NCI-H1092 treated with DMSO at 0.1 percent for 48 hours (cell line): Measurements from ENCODE around the gene HIPK1.

Experiments
- DNase-seq: peaks from one replicate; lab custom pipeline; 2025; lab: John Stamatoyannopoulos, UW

The HIPK1 gene

DNA sequence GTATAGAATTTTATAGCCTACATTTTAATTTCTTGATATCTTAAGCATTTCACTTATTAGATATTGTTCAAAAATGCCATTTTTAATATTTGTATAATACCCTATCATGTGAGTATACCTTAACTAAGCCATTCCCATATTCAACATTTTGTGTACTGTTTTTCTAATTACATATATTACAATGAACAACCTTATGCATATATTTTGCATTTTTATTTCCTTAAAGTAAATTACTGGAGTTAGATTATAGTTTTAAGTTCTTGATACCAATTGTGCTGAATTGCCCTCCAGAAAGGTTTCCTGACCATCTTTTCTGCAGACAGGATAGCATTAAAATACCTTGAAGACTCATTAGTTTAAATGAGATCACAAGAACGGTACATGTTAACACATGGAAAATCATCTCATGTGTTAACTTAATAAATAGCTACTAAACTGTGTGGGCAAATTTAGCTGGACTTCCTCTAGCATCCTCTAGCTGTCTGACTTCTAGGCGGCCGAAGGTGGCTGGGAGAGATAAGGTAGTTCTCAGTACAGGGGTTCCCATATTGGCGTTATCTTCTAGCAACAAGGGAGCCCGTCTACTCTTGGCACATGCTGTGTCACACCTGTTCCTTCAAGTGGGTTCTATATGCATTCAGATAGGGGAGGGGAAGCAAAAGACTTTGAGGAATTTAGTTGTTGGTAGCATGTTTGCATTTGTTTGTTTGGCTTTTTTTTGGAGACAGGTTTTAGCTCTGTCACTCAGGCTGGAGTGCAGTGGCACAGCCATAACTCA is 15.0 kb upstream of the HIPK1 start:
- no peak for DNase-seq

DNA sequence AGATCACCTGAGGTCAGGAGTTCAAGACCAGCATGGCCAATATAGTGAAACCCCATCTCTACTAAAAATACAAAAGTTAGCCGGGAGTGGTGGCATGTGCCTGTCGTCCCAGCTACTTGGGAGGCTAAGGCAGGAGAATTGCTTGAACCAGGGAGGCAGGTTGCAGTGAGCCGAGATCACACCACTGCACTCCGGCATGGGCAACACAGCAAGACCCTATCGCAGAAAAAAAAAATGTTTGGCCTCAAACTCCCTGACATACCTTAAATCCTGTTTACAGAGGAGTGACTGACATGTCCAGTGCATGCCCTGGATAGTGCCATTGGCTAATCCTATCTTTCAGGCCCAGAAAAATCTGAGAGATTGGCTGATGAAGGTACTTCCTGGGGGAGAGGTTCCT is 12.2 kb upstream of the HIPK1 start:
- DNase-seq: no peak

DNA sequence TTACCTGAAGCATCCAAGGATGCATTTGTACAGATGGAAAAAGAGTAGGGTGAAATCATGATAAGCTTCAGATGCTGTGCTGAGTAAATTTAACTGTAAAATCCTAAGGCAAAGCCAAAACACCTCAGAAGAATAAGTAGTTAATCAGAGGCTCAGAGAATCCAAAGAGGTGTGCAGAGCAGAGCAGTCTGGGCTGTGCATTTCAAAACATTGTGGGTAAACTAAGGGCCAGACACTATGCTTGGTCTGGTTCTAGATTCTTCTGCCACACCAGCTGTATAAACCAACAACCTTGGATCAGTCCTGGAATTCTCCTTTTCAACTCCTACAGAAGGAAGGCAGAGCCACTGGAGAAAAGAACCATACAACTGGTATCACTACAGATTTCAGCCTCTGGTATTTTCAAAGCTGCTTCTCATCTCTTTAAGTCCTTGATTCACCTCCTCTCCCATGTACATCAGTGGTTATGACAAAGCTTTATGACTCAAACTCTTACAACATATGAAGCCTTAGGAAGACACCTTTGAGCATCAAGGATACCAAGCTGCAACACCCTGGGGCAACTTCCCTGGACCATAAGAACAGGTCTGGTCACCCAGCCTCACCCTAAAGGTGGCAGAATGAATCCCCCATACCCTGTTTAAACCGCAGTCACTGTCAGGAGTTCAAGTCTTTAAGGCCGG is 11.6 kb upstream of the HIPK1 start:
- DNase-seq: no peak

DNA sequence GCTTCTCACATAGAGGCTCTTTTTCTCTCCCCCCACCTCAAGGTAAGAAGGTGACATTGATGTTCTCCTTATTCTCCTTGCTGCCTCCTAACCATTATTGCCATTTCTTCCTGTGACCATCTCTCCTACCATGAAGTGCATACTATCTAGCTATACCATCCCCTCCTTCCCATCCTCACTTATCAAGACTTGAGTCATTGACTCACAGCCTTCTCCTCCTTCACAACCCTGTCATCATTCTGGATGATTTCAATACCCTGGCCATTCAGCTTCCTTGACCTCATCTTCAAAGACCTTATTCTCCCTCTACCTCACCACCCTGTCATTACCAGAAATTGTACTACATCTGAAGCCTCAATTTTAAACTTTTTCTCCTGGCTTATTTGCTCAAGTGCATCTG is 10.9 kb upstream of the HIPK1 start:
- no peak for DNase-seq

DNA sequence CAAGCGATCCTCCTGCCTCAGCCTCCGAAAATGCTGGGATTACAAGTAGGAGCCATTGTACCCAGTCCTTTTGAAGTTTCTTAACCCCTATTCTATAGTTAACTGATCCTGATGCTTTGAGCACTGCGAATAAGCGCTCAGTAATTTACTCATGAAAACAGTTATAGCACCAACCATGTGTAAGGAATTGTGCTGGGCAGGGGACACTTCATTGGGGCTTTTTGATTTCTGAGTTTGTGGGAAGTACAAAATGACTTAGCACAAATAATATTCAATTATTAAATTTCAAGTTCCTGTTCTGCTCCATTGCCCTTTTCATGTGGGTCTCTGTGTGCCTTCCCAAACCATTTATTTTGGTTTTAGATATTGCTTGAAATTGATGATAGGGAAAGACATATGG is 6.2 kb upstream of the HIPK1 start:
- DNase-seq: no peak

DNA sequence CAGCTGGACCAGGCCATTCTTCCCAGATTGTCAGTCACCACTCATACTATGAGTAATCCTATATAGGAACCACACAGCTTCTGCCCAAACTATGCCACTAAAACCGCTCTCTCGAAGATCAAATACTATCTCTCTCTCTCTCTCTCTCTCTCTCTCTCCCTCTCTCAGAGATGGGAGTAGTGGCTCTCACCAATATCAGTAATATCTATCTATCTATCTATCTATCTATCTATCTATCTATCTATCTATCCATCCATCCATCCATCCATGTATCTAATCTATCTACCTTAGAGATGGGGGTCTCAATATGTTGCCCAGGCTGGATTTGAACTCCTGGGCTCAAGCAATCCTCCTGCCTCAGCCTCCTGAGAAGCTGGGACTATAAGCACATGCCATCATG is 4.7 kb upstream of the HIPK1 start:
- DNase-seq: no peak

DNA sequence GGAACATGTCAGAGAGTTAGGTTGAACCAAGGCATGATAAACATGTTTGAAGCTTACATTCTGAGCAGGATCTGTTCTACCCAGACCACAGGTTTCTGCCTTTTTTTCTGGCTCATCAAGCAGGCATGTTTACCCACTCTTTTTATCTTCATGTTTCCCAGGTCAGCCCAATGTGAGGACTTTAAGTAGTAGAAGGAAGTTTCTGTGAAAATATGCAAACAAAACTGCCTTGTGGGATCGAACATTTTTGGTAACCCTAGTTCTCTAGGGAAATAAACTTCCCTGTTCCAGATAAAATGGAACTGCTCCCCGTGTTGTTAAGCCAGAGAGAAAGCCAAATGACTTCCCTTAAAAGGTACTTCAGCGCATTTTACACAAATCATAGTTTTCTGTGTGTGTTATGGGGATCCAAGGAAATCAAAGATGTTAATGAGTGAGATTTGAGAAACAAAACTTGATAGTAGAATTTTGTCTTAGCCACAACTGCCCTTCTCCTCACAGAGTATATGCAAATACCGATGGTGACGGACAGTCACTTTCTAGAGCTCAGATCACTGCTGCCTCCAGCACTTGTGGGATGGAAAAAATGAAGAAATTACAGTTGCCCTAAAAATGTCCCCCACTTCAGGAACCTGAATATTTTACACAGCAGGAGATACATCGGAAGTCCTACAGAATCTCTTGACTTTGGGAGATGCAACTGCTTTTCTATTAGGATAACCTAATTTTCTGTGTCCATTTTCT is 765 bp upstream of the HIPK1 start:
- no peak for DNase-seq

DNA sequence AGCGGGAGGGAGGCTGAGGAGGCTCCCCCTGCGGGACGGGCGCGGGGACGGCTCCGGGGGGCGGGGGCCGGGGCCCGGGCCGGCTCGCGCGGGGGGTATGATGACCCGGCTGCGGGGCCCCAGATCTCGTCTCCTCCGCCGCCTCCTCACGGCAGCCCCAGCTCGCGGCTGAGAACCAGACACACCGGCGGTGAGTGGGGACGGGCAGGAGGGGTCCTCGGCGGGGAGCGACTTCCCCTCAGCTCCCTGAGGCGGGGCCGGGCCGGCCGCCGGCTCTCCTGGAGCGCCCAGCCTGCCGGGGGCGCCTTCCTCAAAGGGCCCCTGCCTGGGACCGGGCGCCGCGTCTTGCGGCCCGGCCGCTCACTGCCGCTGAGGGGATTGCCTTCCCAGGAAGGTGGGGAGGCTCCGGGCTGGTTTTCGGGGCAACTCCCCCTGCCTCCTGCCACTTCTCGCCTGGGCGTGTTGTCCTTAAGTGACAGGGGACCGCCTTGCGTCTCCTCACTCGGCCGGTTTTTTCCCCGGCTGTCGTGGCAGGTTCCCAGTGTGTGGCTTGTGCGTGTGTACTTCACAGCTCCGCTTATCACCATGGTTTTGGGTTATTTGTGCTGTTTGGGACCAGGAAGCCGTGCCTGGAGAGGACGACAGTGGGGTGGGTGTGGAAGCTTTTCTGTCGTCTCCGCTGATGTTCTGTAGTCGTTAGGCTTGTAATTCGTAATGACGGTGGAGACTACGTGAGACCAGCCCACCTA is 800 bp downstream of the HIPK1 start:
- DNase-seq: no peak

DNA sequence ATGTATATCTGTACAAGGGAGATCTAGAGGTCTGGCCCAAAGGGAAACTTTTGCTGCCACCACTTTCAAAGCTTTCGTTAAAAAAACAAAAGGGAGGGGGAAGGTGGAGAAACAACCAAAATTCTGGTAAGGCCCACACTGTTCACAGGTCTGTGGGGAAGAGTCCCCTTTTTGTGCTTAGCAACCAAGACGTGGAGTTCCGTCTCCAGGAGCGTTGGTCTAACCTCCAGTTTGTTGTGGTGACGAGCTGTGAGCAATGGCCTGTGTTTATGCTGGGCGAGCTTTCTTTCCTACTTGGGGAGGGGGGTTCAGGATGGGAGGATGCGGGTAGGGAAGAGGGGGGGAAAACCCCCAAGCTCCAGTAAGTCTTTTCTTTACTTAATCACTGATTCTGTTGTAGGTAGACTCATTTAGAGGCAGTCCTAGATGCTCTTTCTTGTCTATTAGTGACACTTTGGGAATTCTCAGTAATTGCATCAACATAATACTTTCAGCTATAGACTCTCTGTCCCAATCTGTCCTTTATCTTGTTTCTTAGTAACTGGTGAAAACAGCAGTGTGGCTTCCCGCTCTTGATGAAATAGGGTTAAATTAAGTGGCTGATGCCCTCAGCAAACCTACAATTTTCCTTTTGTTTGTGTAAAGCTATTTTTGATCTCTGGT is 1.5 kb downstream of the HIPK1 start:
- DNase-seq: no peak

DNA sequence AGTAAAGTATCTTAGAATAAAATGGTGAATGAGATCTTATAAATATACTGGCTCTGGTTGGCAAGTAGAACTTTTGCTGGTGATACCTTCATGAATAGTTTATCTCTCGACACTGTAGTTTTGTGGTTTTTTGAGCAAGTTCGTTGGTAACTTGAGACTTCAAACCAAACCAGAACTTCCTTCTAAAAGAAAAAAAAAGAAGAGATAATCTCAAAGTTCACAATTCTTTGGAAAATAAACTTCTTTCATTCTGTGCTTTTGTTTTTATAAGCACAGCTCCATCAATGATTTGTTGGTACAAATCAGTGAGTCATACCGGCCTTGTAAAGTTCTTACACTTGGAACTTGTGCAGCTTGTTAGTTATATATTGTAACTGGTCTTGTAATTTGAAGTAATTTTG is 2.3 kb downstream of the HIPK1 start:
- no peak for DNase-seq

DNA sequence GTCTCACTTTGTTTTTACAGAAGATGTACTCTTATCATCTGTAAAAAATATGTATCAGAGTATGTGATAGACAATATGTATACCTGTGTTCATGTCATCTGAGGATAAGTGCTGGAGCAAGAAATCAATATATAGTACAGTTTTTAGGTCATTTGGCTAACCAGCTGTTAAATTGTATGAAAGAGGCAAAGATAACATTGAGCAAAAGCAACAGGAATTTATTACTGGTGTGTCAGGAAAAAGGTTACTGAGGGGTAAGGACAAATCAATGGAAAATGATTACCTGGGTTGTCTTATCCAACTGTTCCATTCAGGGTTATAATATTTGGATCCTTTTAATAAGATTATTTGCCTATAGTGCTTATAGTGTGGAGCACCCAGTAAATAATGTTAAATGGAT is 4.9 kb downstream of the HIPK1 start:
- no peak for DNase-seq

DNA sequence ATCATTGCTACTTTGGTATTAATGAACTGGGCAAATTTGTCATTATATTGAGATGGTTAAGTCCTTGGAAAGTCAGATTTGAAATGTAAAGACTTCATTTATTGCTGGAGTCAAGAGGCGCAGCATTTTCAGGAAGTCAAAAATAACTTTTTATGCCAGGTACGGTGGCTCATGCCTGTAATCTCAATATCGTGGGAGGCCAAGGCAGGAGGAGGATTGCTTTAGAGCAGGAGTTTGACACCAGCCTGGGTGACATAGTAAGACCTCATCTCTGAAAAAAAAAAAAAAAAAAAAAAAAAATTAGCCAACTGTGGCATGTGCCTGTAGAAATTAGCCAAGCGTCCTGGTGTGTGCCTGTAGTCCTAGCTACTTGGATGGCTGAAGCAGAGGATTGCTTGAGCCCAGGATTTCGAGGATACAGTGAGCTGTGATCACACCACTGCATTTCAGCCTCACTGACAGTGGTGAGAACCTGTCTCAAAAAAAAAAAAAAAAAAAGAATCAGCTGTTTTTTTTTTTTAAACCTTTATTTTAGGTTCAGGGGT is 5.5 kb downstream of the HIPK1 start:
- no peak for DNase-seq

DNA sequence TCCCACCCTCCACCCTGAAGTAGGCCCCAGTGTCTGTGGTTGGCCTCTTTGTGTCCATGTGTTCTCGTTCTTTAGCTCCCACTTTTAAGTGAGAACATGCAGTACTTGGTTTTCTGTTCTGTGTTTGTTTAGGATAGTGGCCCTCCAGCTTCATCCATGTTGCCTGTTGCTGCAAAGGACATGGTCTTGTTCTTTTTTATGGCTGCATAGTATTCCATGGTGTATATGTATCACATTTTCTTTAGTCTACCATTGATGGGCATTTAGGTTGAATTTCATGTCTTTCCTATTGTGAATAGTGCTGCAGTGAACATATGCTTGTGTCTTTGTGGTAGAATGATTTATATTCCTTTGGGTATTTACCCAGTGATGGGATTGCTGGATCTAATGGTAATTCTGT is 6.1 kb downstream of the HIPK1 start:
- no peak for DNase-seq

DNA sequence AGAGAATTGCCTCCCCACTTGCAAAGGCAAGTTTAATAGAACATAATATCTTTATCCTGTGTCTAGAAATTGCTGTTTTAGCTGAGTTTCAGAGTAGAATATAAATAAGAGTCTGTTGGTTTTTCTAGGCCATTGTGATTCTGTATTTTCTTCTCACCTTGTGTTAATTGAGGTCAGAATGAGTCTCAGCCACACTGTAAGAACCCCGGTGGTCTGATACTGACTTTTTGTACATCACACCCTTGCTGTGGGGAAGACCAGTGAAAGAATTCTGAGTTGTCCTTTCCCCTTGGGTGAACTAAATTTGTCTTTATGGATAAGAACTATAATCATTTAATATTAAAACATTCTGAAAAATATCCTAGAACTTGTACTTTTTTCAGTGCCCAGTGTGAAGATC is 6.8 kb downstream of the HIPK1 start:
- DNase-seq: no peak

DNA sequence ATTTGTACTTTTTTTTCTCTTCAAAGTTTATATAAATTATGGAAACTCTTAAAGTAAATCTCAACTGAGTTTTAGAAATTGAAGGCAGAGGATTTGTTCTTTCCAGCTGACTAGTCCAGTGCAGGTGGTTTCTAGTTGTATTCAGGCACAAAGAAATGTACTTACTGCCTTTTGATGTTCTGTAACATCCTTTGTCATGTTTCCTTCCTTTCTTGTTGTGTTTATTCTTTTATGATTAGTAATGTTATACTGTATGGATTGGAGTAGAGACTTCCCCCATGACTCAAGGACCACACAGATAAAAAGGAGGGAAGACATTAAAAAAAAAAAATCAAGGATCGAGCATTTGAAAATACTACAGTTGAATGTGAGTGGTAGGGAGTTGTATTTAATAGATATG is 8.0 kb downstream of the HIPK1 start:
- DNase-seq: no peak

DNA sequence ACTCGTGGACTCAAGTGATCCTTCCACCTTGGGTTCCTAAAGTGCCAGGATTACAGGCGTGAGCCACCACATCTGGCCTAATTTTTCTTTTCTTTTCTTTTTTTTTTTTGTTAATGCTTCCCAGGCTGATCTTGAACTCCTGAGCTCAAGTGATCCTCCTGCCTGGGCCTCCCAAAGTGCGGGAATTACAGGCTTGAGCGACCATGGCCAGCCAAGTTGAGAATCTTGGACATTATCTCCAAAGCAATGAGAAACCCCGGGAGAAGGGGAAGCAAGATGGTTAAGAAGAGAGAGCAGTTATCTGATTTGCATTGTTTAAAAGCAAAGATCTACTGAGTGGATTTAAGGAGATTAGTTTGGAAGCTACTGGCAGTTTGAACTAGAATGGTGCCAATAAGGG is 9.1 kb downstream of the HIPK1 start:
- DNase-seq: no peak

DNA sequence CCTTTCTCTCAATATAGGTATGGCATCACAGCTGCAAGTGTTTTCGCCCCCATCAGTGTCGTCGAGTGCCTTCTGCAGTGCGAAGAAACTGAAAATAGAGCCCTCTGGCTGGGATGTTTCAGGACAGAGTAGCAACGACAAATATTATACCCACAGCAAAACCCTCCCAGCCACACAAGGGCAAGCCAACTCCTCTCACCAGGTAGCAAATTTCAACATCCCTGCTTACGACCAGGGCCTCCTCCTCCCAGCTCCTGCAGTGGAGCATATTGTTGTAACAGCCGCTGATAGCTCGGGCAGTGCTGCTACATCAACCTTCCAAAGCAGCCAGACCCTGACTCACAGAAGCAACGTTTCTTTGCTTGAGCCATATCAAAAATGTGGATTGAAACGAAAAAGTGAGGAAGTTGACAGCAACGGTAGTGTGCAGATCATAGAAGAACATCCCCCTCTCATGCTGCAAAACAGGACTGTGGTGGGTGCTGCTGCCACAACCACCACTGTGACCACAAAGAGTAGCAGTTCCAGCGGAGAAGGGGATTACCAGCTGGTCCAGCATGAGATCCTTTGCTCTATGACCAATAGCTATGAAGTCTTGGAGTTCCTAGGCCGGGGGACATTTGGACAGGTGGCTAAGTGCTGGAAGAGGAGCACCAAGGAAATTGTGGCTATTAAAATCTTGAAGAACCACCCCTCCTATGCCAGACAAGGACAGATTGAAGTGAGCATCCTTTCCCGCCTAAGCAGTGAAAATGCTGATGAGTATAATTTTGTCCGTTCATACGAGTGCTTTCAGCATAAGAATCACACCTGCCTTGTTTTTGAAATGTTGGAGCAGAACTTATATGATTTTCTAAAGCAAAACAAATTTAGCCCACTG is 11.5 kb downstream of the HIPK1 start:
- DNase-seq: no peak

DNA sequence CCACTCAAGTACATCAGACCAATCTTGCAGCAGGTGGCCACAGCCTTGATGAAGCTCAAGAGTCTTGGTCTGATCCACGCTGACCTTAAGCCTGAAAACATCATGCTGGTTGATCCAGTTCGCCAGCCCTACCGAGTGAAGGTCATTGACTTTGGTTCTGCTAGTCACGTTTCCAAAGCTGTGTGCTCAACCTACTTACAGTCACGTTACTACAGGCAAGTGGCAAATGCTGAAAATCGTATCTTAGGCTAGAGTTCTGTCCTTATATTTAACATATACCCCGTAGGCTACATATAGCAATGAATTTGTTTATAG is 12.1 kb downstream of the HIPK1 start:
- no peak for DNase-seq

DNA sequence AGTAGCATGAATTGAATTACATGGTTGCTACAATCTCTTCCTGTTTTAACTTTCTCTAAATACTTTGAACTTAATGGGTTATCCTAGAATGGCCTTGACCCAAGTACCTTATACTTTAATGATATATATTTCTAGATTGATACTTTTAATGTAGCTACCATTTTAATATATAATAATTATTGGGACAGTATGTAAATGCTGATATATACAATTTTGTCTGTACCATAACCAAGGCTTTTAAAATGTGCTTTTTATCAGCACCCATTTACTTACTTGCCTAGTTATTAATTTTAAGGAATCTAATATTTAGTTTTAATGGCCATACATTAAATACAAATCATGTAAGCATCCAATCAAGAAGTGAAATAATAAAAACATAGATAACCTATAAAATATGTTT is 13.4 kb downstream of the HIPK1 start:
- no peak for DNase-seq

DNA sequence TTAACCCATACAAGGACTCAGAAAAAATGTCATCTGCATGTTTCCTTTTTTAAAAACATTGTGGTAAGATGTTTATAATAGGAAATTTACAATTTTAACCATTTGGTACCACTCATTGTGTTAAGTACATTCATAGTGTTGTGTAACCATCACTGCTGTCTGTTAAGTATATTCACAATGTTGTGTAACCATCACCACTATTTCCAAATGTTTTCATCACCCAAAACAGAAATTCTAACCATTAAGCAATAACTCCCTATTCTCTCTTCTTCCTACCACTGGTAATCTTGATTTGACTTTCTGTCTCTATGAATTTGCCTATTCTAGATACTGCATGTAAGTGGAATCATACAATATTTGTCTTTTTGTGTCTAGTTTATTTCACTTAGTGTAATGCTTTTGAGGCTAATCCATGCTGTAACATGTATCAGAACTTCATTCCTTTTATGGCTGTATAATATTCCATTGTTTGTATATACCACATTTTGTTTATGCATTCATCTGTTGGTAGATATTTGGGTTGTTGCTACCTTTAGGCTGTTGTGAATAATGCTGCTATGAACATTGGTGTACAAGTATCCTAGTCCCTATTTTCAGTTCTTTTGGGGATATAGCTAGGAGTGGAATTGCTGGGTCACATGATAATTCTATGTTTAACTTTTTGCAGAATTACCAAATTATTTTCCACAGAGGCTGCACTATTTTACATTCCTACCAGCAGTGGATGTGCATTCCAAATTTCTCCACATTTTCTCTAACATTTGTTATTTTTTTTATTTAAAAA is 14.1 kb downstream of the HIPK1 start:
- DNase-seq: no peak
